ENCODE measurements around the gene MED13L. TPM values are rescaled to one million over a fixed set of nuclear protein-coding genes. Genes with fewer than 3 reads are reported as not detected.

MED13L gene
- total and polyA plus RNA-seq, 3 donors from 2014 or later: 56.4 to 173 (median 133) TPM

DNA sequence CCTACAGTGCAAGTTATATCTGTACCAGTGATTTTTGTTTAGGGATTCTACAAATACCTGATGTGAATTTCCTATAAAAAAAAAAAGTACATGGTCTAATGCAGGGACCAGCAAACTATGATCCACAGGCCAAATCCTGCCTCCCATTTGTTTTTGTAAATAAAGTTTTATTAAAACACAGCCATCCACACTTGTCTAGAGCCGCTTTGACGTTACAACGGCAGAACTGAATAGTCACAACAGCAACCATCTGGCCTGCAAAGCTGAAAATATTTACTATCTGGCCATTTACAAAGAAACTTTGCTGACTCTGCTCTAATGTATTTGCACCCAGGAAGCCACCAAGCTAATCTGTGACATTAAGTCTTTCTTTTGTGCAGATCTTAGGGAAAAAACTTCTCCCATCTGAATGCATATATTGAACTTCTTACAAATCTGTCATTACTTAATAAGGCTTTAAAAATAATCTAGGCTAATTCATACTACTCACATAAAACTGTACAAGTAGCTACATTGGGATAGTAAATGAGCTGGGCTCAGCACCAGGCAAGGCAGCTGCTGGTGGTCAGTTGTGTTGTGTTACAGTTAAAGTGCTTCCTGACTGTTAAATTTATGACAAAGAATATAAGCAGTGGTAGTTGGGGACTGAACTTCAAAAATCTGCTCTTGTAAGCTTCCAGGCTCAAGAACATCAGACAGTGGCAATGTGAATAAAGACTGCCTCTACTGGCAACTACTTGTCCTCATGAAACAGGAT is 303.3 kb downstream of the MED13L start:
- intact Hi-C loops (cut with DNase I; ENCODE audit: low total_unique reads): no loop called here
- Histone ChIP-seq H3K27ac (no peak overlapping the region), H3K4me1 (peaks cover 5% of the 10 kb centered on the region), H3K36me3 (ENCODE audit: low read depth, missing control alignments) (no peaks in the 10 kb centered on the region), H3K27me3 (no peaks in the 10 kb centered on the region), H3K4me3 (no peak overlapping the region), H3K9me3 (no peaks in the 10 kb centered on the region)
- no peak for DNase-seq
- TF ChIP-seq POLR2A (IDR thresholded peaks at IDR 0.05): no peak
- TF ChIP-seq, protein P1, sequence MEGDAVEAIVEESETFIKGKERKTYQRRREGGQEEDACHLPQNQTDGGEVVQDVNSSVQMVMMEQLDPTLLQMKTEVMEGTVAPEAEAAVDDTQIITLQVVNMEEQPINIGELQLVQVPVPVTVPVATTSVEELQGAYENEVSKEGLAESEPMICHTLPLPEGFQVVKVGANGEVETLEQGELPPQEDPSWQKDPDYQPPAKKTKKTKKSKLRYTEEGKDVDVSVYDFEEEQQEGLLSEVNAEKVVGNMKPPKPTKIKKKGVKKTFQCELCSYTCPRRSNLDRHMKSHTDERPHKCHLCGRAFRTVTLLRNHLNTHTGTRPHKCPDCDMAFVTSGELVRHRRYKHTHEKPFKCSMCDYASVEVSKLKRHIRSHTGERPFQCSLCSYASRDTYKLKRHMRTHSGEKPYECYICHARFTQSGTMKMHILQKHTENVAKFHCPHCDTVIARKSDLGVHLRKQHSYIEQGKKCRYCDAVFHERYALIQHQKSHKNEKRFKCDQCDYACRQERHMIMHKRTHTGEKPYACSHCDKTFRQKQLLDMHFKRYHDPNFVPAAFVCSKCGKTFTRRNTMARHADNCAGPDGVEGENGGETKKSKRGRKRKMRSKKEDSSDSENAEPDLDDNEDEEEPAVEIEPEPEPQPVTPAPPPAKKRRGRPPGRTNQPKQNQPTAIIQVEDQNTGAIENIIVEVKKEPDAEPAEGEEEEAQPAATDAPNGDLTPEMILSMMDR (IDR thresholded peaks at IDR 0.05): no peak
- WGBS, 2 donors: 77 to 95% methylated on average over 3 of the region's 3 CpGs

DNA sequence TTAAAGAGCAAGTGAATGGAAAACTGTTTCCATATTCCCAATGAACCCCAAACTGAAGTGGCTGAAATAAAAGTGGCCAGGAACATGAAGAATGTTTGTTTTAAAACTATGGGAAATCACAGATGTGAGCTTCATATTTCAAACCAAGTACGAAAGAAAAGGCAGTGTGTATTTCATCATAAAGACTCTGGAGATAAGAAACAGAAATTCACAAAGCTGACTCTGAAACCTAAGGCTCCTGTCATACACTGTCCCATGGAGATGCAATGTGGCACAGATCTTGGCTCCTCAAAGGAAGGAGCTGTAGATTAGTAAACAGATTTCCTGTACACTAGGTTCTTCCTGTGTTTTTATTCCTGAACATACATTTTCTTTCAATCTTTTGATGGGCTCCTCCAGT is 304.4 kb downstream of the MED13L start:
- TF ChIP-seq, protein P1 (IDR thresholded peaks at IDR 0.05): no peak
- no peak for TF ChIP-seq POLR2A (IDR thresholded peaks at IDR 0.05)
- WGBS, 2 donors: 33 to 56% methylated on average over 1 of the region's 1 CpG
- no peaks in the 10 kb centered on the region for H3K9me3 ChIP-seq
- DNase-seq: no peak
- H3K27me3 ChIP-seq: no peaks in the 10 kb centered on the region
- no peak overlapping the region for H3K4me3 ChIP-seq
- intact Hi-C loops (cut with DNase I; ENCODE audit: low total_unique reads): no loop called here
- no peaks in the 10 kb centered on the region for H3K36me3 ChIP-seq (ENCODE audit: low read depth, missing control alignments)
- peaks cover 5% of the 10 kb centered on the region for H3K4me1 ChIP-seq
- H3K27ac ChIP-seq: no peak overlapping the region

DNA sequence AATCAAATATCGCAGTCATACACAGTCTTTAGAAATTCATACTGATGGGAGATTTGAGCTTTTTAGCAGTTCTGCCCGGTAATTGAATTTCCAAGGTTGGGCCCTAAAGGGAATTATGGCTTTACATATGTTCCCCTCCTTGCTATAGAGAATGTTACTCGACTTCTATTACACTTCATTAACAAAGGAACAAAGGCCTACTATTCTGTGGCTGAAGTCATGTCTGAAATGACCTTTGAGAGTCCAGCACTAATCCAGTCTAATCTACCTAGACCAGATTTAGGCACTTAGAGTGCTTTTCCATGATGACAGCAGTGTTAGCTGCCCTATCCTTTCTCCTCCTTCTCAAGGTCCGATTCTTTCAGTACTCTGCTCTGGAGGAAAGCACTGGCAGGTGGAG is 305.3 kb downstream of the MED13L start:
- H3K4me3 ChIP-seq: no peak overlapping the region
- no peak for DNase-seq
- H3K27ac ChIP-seq: no peak overlapping the region
- WGBS, 2 donors: 91 to 94% methylated on average over 4 of the region's 4 CpGs
- intact Hi-C loops (cut with DNase I; ENCODE audit: low total_unique reads): no loop called here
- peaks cover 5% of the 10 kb centered on the region for H3K4me1 ChIP-seq
- no peaks in the 10 kb centered on the region for H3K27me3 ChIP-seq
- no peaks in the 10 kb centered on the region for H3K36me3 ChIP-seq (ENCODE audit: low read depth, missing control alignments)
- TF ChIP-seq, protein P1 (IDR thresholded peaks at IDR 0.05): no peak
- TF ChIP-seq POLR2A (IDR thresholded peaks at IDR 0.05): no peak
- no peaks in the 10 kb centered on the region for H3K9me3 ChIP-seq

DNA sequence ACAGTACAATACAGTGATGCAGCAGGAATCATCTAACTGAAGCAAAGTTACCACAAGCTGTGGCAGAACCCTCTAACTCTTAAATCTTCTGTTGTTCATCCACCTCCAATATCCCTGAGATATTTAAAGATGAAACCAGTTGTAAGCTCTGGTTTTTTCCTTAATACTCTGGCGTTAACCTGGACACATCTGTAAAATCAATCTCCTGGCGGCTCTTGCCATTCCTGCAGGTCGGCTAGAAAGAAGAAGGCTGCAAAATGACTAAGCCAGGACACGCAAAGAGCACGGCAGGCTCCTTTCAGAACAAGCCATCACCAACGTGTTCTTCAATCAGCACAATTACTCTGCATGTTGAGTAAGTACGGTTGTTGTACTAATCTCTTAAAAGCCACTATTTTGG is 309.3 kb downstream of the MED13L start:
- Histone ChIP-seq H3K9me3 (no peaks in the 10 kb centered on the region), H3K4me1 (peaks cover 2% of the 10 kb centered on the region), H3K27me3 (no peaks in the 10 kb centered on the region), H3K4me3 (no peak overlapping the region), H3K36me3 (ENCODE audit: low read depth, missing control alignments) (no peaks in the 10 kb centered on the region), H3K27ac (no peak overlapping the region)
- intact Hi-C loops (cut with DNase I; ENCODE audit: low total_unique reads): no loop called here
- 82 to 83% methylated on average over 7 of the region's 7 CpGs for WGBS, 2 donors
- no peak for TF ChIP-seq POLR2A (IDR thresholded peaks at IDR 0.05)
- TF ChIP-seq, protein P1 (IDR thresholded peaks at IDR 0.05): no peak
- DNase-seq: no peak

DNA sequence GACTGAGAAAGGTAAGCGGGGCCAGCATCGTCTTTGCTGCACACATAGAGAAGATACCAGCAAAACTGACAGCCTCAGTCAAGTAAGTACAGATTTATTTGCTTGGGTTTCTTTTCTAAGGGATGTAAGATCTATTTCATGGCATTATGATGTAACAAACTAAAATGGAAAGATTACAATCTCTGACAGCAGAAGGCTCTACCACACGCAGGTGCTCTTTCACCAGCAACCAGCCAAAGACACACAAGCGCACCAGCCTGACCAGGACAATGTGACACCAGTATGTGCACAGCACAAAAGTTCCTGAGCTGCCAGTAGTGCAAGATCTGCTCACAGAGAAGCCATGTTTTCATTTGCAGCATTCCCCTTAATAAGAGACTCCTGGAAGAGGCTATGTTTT is 311.1 kb downstream of the MED13L start:
- intact Hi-C loops (cut with DNase I; ENCODE audit: low total_unique reads): no loop called here
- Histone ChIP-seq H3K27me3 (no peaks in the 10 kb centered on the region), H3K27ac (no peak overlapping the region), H3K4me3 (no peak overlapping the region), H3K36me3 (ENCODE audit: low read depth, missing control alignments) (no peaks in the 10 kb centered on the region), H3K9me3 (no peaks in the 10 kb centered on the region), H3K4me1 (no peaks in the 10 kb centered on the region)
- TF ChIP-seq POLR2A (IDR thresholded peaks at IDR 0.05): no peak
- TF ChIP-seq, protein P1 (IDR thresholded peaks at IDR 0.05): no peak
- WGBS, 2 donors: 92 to 94% methylated on average over 4 of the region's 4 CpGs
- DNase-seq: no peak

Data from testis (tissue), 3 donors.